H1 (cell line): ENCODE data around the gene MAGEC1. TPM values are rescaled to one million over a fixed set of nuclear protein-coding genes. Genes with fewer than 3 reads are reported as not detected.

Source experiments
- CTCF ChIA-PET: fragments of 300-600 bp; sonication (Branson Sonifier 250); formaldehyde crosslinking; loops from one replicate; lab custom pipeline; 2021; ENCODE audit not compliant: partially characterized antibody; lab: Charles Lee
- POLR2A ChIA-PET: fragments of 300-600 bp; sonication (Branson Sonifier 250); formaldehyde crosslinking; loops from one replicate; lab custom pipeline; 2021; ENCODE audit warnings: inconsistent platforms; ENCODE audit not compliant: partially characterized antibody; lab: Charles Lee
- DNase-seq, 2 experiments: peaks; one replicate each; pipeline versions ENCODE4 v3.0.0 to v3.0.0-alpha.2; 2010 to 2022; ENCODE audit warnings: low spot score in 2 of 2, low read depth in 1 of 2, mixed read lengths in 1 of 2
- FAIRE-seq: peaks from 2 replicates; lab custom pipeline; 2011; peaks lifted over from hg19 to GRCh38; lab: Jason Lieb, UNC
- H2AFZ ChIP-seq: 2 replicates; pipeline ENCODE4 v1.8.1; 2012; ENCODE audit warnings: low read length, inconsistent platforms
- H2AK5ac ChIP-seq: 2 replicates; pipeline ENCODE4 v1.6.1; 2013; ENCODE audit warnings: low read depth, low read length
- H2BK120ac ChIP-seq: replicated peaks from 2 replicates; pipeline ENCODE3; 2013; ENCODE audit warnings: low read depth, low read length, inconsistent platforms
- H2BK12ac ChIP-seq: 2 replicates; pipeline ENCODE4 v1.6.1; 2013; ENCODE audit warnings: low read depth, low read length
- H2BK15ac ChIP-seq: 2 replicates; pipeline ENCODE4 v1.6.1; 2013; ENCODE audit warnings: low read length
- H2BK20ac ChIP-seq: 2 replicates; pipeline ENCODE4 v1.6.1; 2013; ENCODE audit warnings: low read length
- H2BK5ac ChIP-seq: 2 replicates; pipeline ENCODE4 v1.6.1; 2013; ENCODE audit warnings: low read depth, low read length
- H3K14ac ChIP-seq: 2 replicates; pipeline ENCODE4 v1.6.1; 2013; ENCODE audit warnings: inconsistent platforms; ENCODE audit not compliant: insufficient read length
- H3K18ac ChIP-seq: 2 replicates; pipeline ENCODE4 v1.6.1; 2013; ENCODE audit warnings: low read length; ENCODE audit errors: extremely low read depth
- H3K23ac ChIP-seq: 2 replicates; pipeline ENCODE4 v1.6.1; 2013; ENCODE audit warnings: inconsistent platforms; ENCODE audit not compliant: insufficient read length
- H3K23me2 ChIP-seq: 2 replicates; pipeline ENCODE4 v1.6.1; 2013; ENCODE audit warnings: low read depth, low read length
- H3K27ac ChIP-seq: 2 replicates; pipeline ENCODE4 v1.6.1; 2011; ENCODE audit warnings: low read depth, low read length, inconsistent platforms
- H3K27me3 ChIP-seq, 4 experiments: replicated peaks in 1 of 4; 1 replicate in 1 of 4; 2 replicates in 3 of 4; pipeline versions ENCODE4 v1.6.1 to v1.8.1; 2011 to 2013; ENCODE audit warnings: low read length in 3 of 4, mild to moderate bottlenecking in 3 of 4, inconsistent platforms in 2 of 4, mixed read lengths in 2 of 4, moderate library complexity in 1 of 4; ENCODE audit not compliant: control insufficient read depth in 3 of 4, insufficient read depth in 3 of 4; ENCODE audit errors: extremely low read depth in 1 of 4
- H3K36me3 ChIP-seq, 4 experiments: 2 replicates each; pipeline versions ENCODE4 v1.6.1 to v1.8.1; 2011 to 2013; ENCODE audit warnings: mild to moderate bottlenecking in 4 of 4, low read length in 3 of 4, moderate library complexity in 2 of 4, control low read depth in 1 of 4, inconsistent platforms in 1 of 4; ENCODE audit not compliant: insufficient read depth in 4 of 4, control insufficient read depth in 2 of 4
- H3K4ac ChIP-seq: replicated peaks from 2 replicates; pipeline ENCODE3; 2013; ENCODE audit warnings: low read length, low read depth, mixed read lengths, inconsistent platforms; ENCODE audit not compliant: insufficient read length
- H3K4me1 ChIP-seq, 4 experiments: replicated peaks in 1 of 4; 1 replicate in 1 of 4; 2 replicates in 3 of 4; pipeline versions ENCODE4 v1.6.1 to v1.8.1; 2011 to 2013; ENCODE audit warnings: low read length in 3 of 4, inconsistent platforms in 2 of 4, mixed read lengths in 1 of 4; ENCODE audit not compliant: insufficient read depth in 4 of 4, control insufficient read depth in 3 of 4
- H3K4me2 ChIP-seq, 2 experiments: 2 replicates each; pipeline versions ENCODE4 v1.6.1 to v1.8.1; 2011 to 2013; ENCODE audit warnings: low read depth in 2 of 2, low read length in 2 of 2, control low read depth in 1 of 2, inconsistent platforms in 1 of 2, mild to moderate bottlenecking in 1 of 2; ENCODE audit not compliant: insufficient read depth in 1 of 2
- H3K4me3 ChIP-seq, 4 experiments: fragments of 200-600, 300-600 bp in 1 of 4; sonication (generic), shearing (Covaris generic), sonication (Bioruptor Twin) in 1 of 4; 2 replicates each; pipeline versions ENCODE4 v1.5.1 to v1.8.1; 2011 to 2016; ENCODE audit warnings: low read length in 4 of 4, low read depth in 3 of 4, control low read depth in 2 of 4, inconsistent platforms in 2 of 4, mild to moderate bottlenecking in 2 of 4, mixed read lengths in 1 of 4, moderate library complexity in 1 of 4; ENCODE audit not compliant: insufficient read depth in 2 of 4; ENCODE audit errors: extremely low read depth in 1 of 4
- H3K56ac ChIP-seq: replicated peaks from 2 replicates; pipeline ENCODE3; 2013; ENCODE audit warnings: low read depth, mild to moderate bottlenecking, mixed read lengths, low read length, inconsistent platforms; ENCODE audit not compliant: insufficient read length
- H3K79me1 ChIP-seq: 2 replicates; pipeline ENCODE4 v1.6.1; 2013; ENCODE audit warnings: low read depth, low read length, control low read depth
- H3K79me2 ChIP-seq, 2 experiments: 2 replicates each; pipeline versions ENCODE4 v1.6.1 to v1.8.1; 2012 to 2013; ENCODE audit warnings: low read length in 2 of 2, mild to moderate bottlenecking in 2 of 2, inconsistent platforms in 1 of 2; ENCODE audit not compliant: insufficient read depth in 2 of 2, control insufficient read depth in 1 of 2
- H3K9ac ChIP-seq, 4 experiments: replicated peaks in 1 of 4; 1 replicate in 1 of 4; 2 replicates in 3 of 4; pipeline versions ENCODE4 v1.6.1 to v1.8.1; 2011 to 2013; ENCODE audit warnings: low read depth in 3 of 4, low read length in 3 of 4, control low read depth in 2 of 4, mild to moderate bottlenecking in 2 of 4, moderate library complexity in 2 of 4, inconsistent platforms in 1 of 4; ENCODE audit errors: extremely low read depth in 1 of 4
- H3K9me3 ChIP-seq, 2 experiments: 2 replicates each; pipeline versions ENCODE4 v1.6.1 to v1.8.1; 2012 to 2013; ENCODE audit warnings: mild to moderate bottlenecking in 2 of 2, moderate library complexity in 2 of 2, control low read depth in 1 of 2, inconsistent platforms in 1 of 2, low read depth in 1 of 2, low read length in 1 of 2, mixed read lengths in 1 of 2; ENCODE audit not compliant: insufficient read depth in 2 of 2
- H4K20me1 ChIP-seq, 2 experiments: replicated peaks in 1 of 2; 2 replicates each; pipeline versions ENCODE3 to v1.8.1; 2011 to 2013; ENCODE audit warnings: inconsistent platforms in 2 of 2, low read length in 2 of 2, mild to moderate bottlenecking in 1 of 2; ENCODE audit not compliant: insufficient read depth in 2 of 2, control insufficient read depth in 1 of 2
- H4K5ac ChIP-seq: 2 replicates; pipeline ENCODE4 v1.6.1; 2013; ENCODE audit warnings: low read length, low read depth, mixed read lengths, inconsistent platforms; ENCODE audit not compliant: insufficient read length
- H4K8ac ChIP-seq: 2 replicates; pipeline ENCODE4 v1.8.0; 2013; ENCODE audit warnings: mild to moderate bottlenecking, moderate library complexity, low read length, inconsistent platforms; ENCODE audit not compliant: insufficient read depth; ENCODE audit errors: extremely low read depth
- H4K91ac ChIP-seq: replicated peaks from 2 replicates; pipeline ENCODE3; 2013; ENCODE audit warnings: low read length, mixed read lengths, inconsistent platforms; ENCODE audit not compliant: insufficient read length
- MAFK ChIP-seq: IDR thresholded peaks from 2 replicates; pipeline ENCODE4 v1.6.1; 2012; ENCODE audit warnings: low read depth, mild to moderate bottlenecking, improper control_type of control experiment, low read length
- SIN3A ChIP-seq, 2 experiments: IDR thresholded peaks in 1 of 2; conservative IDR thresholded peaks in 1 of 2; 2 replicates each; pipeline ENCODE4 v1.6.1; 2011 to 2012; ENCODE audit warnings: low read length in 2 of 2, improper control_type of control experiment in 1 of 2, low read depth in 1 of 2, mild to moderate bottlenecking in 1 of 2
- WGBS, 2 experiments: shearing (Covaris generic) in 1 of 2; methylation state at CpG; one replicate each; pipeline versions ENCODE4 v1.1.6 to v1.1.7; 2013 to 2015; ENCODE audit warnings: low lambda C conversion rate in 2 of 2, mixed read lengths in 2 of 2, inconsistent platforms in 1 of 2, low coverage in 1 of 2, missing lambda C conversion rate in 1 of 2; ENCODE audit not compliant: insufficient replicate concordance in 2 of 2, insufficient coverage in 1 of 2, insufficient read length in 1 of 2; ENCODE audit errors: extremely low coverage in 1 of 2, missing lambda C conversion rate in 1 of 2; 5-methylcytosine and 5-hydroxymethylcytosine counted together
- polyA plus RNA-seq, 7 experiments: library from polyadenylated mRNA; depleted of rRNA in 3 of 7; stranded (reverse) in 5 of 7; unstranded in 2 of 7; fragments of >200 nt in 5 of 7; fragments of 200-250 nt in 2 of 7; gene quantifications; 1 replicate in 5 of 7; 2 replicates in 1 of 7; 4 replicates in 1 of 7; pipeline versions ENCODE4 v1.2.1 to v1.2.3, GENCODE V29; 2011 to 2013; ENCODE audit warnings: missing spikeins in 2 of 7, mixed read lengths in 2 of 7
- total RNA-seq: library from RNA; stranded (reverse); fragmentation: NEBNext Ultra II Directional; extraction: Animal tissue kit (Norgen Biotek cat#: 25700); gene quantifications from 2 replicates; pipeline ENCODE4 v1.2.1, GENCODE V29; 2021

MAGEC1 gene
- total and polyA plus RNA-seq, 2 of the 8 experiments (the other 6 are each of a cell fraction or from before 2014, with no cell fraction given) = not detected

DNA sequence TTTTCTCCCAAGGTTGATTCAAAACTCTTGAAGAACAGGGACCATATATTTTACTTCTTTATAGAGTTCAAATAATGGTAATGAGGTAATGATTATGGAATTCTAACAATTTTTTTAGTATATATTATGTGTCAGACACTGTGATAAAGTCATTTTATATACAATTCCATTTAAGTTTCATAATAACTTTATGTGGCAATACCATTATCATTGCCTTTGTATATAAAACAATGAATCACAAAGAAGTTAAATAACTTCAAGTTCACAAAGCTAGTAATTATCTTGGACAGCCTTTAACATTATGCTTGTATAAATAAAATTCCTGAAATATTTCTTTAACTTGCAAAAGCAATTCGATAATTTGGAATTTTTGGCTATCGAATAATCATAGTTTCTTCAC is 20.6 kb downstream of the MAGEC1 start:
- H3K9me3 ChIP-seq = no peaks in the 10 kb centered on the region
- no peak overlapping the region for H2BK5ac ChIP-seq
- no peak for DNase-seq
- H3K56ac ChIP-seq = no peak overlapping the region
- POLR2A ChIA-PET = no interaction called here
- H4K20me1 ChIP-seq = no peaks in the 10 kb centered on the region
- H4K8ac ChIP-seq = no peak overlapping the region
- CTCF ChIA-PET = no interaction called here
- H2AFZ ChIP-seq = no peak overlapping the region
- no peak for TF ChIP-seq SIN3A (conservative IDR thresholded peaks at IDR 0.05 in 1 of 2, IDR thresholded peaks at IDR 0.05 in 1 of 2; ENCODE audit: low read depth in 1 of 2, low read length in 2 of 2)
- TF ChIP-seq MAFK = no peak
- WGBS, 2 experiments = 85% methylated on average over 2 of the region's 2 CpGs; no CpG with 5 or more reads in 1 of the 2 experiments
- no peak overlapping the region for H3K9ac ChIP-seq
- H3K4me3 ChIP-seq = no peak overlapping the region
- no peak overlapping the region for H4K5ac ChIP-seq
- no peaks in the 10 kb centered on the region for H3K79me2 ChIP-seq
- H3K23ac ChIP-seq = no peak overlapping the region
- no peak overlapping the region for H2BK12ac ChIP-seq
- H3K4ac ChIP-seq = no peak overlapping the region
- H2BK15ac ChIP-seq = no peak overlapping the region
- H3K27ac ChIP-seq = no peak overlapping the region
- H4K91ac ChIP-seq = no peak overlapping the region
- H3K79me1 ChIP-seq = no peaks in the 10 kb centered on the region
- no peaks in the 10 kb centered on the region for H3K27me3 ChIP-seq
- H3K4me1 ChIP-seq = no peaks in the 10 kb centered on the region
- no peak overlapping the region for H2BK20ac ChIP-seq
- no peak for FAIRE-seq
- no peak overlapping the region for H2AK5ac ChIP-seq
- no peak overlapping the region for H2BK120ac ChIP-seq
- H3K18ac ChIP-seq = no peak overlapping the region
- no peak overlapping the region for H3K14ac ChIP-seq
- no peaks in the 10 kb centered on the region for H3K36me3 ChIP-seq
- H3K4me2 ChIP-seq = no peak overlapping the region
- no peaks in the 10 kb centered on the region for H3K23me2 ChIP-seq
